Measurements from ENCODE around the gene A3GALT2.

A3GALT2 gene

GRCh38 chr1:33320619-33321165, at the start of gene A3GALT2:
A3GALT2 (minus strand) TSS chr1:33321098; CDS start chr1:33321098, 0 bp downstream.
- DNase-seq = no peak

- peak in 3 of 51 donors; percentile 16 to 20 (median 17) for DNase-seq
These were observed 49.4 kb upstream of the A3GALT2 start for GRCh38 chr1:33370301-33370700.

DNA sequence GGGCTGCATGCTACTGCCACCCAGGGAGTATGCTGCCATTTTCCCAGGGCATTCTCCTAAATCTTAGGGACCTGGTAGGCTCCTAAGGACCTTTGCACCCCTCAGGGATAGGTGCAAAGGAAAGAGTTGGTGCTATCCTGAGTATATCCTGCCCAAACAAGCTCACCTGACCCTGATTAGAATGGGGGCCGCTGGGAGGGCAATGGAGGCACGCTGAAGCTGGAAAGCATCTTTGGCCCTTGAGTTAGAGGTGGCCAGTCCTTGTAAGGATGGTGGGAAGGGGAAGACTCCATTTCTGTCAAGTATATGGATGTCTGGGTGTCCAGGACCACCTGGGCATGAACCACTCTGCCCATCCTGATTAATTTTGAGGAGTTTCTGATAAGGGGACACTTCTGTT, 48.9 kb upstream of the A3GALT2 start:
- no peak for DNase-seq

DNA sequence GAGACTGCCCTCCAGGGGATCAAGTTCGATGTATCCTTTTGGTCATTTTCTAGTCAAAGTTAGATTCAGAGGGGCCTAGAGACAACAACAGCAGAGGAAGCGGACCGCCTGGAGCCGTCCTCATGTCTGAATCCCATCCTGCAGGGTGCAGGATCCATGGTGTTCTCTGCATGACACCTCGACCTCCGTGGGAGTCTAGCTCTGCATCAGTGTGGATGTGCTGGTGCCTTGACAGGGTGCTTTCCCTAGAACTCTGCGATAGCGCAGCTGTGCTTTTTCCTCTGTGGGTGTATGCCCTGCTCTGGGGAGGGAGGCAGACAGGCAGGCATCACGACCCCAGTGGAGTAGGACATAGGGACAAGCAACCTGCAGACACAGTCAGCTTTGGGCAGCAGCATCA, 48.2 kb upstream of the A3GALT2 start:
- DNase-seq = no peak

DNA sequence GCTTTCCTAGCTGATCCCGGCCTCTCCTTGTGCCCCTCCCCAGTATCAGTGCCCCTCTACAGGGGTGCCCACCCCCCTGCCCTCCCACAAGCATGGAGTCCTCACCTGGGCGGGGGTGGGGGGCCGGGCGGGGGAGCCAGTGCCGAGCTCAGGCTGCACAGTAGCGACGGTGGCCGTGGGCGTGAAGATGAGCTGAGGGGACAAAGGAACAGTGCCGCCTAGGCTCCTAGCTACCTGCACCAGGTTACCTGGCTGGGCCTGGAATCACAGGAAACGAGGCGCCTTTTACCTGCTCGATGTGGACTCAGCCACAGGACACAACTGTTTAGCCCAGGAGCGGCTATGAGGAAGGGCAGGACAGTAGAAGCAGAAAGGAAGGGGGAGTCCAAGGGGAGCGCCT, 47.5 kb upstream of the A3GALT2 start:
- no peak for DNase-seq

DNA sequence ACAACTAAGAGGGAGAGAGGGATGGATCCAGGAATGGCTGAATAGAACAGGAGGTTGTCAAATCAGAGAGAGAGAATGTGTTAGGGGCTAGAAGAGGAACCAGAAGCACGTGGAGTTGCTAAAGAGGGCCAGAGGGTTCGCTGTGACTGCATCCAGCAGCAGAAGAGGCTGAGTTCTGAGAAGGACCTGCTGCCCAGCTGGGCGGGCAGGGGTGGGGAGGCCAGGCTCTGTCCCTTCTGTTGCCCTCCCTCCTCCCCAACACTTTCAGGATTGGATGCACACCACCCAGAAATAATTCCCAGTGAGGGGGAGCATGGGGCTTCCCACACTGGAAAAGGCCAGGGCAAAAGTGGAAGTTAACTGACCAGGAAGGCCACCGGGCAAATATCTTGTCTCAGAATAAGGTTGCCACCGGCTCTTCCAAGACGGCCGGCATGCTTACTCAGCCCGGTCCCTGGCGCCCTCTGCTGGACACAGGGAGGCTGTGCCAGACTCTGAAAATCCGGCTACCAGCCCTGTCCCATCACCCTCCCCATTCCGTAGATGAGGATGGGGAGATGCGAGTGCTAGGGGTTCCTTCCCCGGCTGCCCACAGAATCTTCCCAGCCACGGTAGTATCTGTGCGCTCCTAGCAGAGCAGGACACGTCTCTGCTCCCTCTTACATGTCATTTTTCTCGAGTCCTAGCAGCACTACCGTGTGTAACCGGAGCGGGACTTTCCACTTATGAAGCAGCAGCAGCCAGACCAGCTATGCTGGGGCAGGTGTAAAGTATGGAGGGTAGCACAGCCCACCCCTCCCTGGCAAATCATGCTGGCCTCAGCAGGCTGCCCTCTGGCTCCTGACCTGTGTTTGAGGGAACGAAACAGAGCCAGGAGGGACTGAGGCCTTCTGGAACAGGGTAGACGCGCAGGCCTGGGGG, 46.8 kb upstream of the A3GALT2 start:
- peak; percentile 40 to 94 (median 80) for DNase-seq

- peak in 3 of 51 donors; percentile 25 to 34 (median 30) for DNase-seq
These were observed 46.0 kb upstream of the A3GALT2 start for GRCh38 chr1:33366762-33367484.

DNA sequence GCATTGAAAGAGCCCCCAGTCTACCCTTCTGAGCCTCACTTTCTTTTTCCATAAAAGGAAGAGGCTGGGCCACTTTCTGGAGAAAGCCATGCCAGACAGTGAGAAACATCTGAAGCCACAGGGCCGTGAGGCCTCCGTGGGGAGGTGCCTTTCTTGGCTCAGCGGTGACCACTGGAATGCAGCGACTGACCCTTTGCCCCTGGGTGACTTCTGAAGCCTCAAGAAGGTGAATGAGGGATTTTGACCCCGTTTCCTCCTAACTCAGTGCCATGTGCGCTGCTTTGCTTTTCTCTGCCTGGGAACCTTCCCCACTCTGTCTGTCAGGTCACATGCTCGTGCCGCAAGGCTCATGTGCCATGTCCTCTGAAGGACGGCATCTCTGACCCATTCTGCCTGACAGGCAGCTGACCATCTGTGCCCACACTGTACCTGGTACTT, 44.7 kb upstream of the A3GALT2 start:
- peak in 11 of 51 donors; percentile 16 to 50 (median 28) for DNase-seq

DNA sequence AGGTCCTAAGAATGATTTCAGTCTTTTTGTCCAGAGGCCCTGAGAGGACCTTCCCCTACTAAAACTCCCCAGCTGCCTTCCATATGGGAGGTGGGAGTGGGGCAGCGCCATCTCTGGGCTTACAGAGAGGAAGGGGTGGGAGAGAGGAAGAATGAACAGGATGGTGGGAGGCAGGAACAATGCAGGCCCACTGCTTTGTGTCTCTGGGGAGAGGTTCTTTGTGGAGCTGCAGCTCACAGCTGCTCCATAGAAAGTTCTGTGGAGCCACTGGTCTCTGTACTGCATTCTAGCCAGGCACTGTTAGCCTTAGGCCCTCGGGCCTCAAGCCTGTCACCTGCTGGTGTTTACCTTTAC, 43.6 kb upstream of the A3GALT2 start:
- DNase-seq = peak in 3 of 51 donors; percentile 25 to 57 (median 56)

DNA sequence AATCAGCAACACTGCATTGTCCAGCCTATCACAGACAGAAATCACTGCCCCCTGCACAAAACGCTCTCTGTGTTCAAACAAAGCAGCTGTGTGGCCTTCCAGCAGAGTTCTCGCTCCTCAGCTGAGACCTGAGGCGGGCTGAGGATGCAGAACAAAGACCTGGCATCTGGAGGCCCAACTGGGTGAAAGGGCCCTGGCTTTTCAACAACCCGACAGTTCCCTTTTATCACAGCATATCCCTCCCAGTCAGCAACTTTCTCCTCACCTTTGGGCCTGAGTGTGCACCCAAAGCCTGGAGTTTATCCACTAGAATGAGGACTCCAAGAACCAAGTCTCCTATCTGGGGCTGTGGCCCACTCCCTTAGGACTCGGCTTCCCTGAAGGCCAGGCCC, 42.6 kb upstream of the A3GALT2 start:
- peak in 38 of 51 donors; percentile 26 to 81 (median 61) for DNase-seq

DNA sequence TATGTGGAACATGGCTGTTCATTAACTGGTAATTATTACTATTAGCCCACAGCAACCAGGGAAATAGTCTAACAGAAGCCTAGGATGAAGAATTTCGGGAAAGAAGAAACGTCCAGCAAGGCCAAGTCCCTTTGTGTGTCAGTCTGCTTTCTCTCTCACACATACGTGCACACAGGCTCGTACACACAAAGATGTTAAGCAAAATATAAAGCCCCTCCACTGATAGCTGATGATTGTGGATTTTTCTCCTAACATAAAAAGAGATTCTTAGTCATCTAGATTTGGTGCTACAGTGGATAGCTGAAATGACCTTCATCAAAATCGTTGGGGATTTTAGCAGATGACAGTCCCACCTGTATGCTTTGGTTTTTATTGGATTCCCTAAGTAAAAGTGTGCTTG, 42.1 kb upstream of the A3GALT2 start:
- DNase-seq = no peak

DNA sequence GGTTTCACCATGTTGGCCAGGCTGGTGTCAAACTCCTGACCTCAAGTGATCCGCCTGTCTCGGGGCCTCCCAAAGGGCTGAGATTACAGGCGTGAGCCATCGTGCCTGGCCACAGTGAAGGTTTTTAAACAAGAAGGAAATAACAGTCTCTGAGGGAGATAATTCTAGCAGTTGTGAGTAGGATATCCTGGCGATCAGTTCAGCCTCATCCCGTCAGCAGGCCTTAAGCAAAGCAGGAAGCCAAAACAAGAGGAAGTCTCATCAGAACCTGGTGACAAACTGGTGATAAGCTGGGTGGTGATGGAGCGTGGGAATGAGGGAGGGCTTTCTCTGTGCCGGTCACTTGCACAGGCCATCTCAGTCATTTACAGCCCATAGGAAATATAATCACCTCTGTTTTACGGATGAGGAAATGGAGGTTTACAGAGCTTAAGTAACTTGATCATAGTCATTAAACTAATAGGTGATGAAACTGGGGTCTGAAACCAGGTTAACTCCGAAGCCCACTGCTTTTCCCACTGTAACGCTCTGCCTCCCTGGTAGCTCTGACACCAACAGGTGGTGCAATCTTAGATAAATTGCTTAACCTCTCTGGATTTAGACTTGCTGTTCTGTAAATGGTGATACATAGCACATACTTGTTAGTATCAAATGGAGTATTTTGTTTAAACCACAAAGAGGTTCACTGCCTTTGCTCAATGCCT, 40.8 kb upstream of the A3GALT2 start:
- DNase-seq = no peak

- DNase-seq = no peak
These were observed 39.5 kb upstream of the A3GALT2 start for GRCh38 chr1:33360367-33360766.

- no peak for DNase-seq
These were observed 39.0 kb upstream of the A3GALT2 start for GRCh38 chr1:33359931-33360330.

DNA sequence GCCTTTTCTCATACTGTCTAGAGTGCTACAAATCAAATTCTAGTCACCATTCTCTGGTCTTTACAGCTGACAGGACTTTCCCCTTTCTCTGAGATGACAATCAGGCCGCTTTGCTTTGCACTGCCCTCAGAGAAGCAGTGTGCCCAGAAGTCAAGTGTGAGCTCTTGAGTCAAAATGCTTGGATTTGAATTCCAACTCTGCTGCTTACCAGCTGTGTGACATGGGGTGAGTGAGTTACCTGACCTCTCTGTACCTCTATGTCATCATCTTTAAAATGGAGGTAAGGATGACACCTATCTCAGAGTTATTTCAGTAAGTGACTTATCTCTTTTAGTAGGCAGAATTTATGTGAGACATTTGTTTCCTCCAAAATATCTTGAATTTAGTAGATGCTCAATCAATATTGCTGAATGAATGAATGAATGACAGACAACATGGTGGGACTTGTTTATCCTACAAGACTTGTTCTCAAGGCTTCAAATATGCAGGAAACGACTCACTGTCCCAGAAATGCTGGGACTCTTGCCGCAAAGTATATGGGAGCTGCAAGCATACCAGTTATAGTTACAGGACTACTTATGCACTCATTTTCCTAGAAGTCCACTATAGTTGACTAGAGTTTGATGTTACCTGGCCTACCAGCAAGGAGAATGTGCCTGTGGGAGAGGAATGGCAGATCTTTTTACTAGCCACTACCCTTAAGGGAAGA, 38.1 kb upstream of the A3GALT2 start:
- peak in 1 of 51 donors; percentile 12 for DNase-seq

- peak in 2 of 51 donors; percentile 39 to 46 for DNase-seq
These were observed 37.4 kb upstream of the A3GALT2 start for GRCh38 chr1:33358114-33358794.

GRCh38 chr1:33357099-33357498, 36.2 kb upstream of the A3GALT2 start:
- DNase-seq = no peak

DNA sequence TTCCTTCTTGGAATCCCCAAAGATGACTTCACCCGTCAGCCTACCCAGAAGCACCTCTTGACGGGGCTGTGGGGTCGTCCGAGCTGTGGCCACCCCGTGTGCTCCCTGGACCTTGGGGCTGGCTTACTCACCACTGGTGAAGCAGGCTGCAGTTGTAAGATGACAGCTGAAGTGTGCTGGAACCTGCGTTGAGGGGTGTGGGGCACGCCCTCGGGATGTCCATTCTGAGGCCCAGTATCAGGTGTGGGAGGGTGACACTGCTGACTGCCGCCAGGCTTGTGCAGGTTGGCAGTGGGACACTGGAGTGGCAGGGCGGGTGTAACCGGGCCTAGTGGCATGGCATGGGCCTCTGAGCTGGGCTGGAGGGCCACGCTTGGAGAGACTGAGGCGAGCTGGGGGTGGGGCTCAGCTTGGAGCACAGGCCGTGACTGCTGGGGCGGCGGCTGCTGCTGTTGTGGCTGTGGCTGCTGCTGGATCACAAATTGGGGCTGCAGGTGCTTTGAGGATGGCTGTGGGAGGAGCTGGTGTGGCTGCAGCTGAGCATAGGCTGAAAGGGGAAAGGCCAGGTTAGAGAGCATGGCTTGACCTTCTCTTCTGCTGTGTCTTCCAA, 33.9 kb upstream of the A3GALT2 start:
- no peak for DNase-seq

DNA sequence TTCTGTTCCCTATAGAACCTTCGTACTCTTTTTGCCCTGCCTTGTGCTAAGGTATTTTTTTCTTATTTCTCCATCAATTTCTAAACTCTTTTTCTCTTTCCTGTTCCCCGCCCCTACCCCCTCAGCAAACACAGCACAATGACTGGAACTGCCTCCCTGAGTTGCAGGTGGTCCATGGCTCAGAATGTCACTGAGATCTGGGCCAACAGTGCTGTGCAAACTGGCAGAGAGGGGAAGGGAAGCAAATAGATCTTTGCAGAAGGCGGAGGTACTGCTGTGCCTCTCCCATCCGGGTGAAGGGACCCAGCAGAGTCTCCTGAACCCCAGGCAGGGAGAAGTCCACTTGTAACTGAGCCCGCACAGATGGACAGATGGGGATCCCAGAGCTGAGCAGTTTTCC, 32.6 kb upstream of the A3GALT2 start:
- DNase-seq = no peak

- DNase-seq = no peak
These were observed 30.4 kb upstream of the A3GALT2 start for GRCh38 chr1:33351281-33351660.

Data from hypothalamus (tissue), 51 donors.